Erythroblast (primary cell): ENCODE results near the gene ZNF879.

Experiments used
- GATA1 ChIP-seq: IDR thresholded peaks from 2 replicates; pipeline ENCODE4 v1.6.1; 2011; ENCODE audit warnings: low read depth, mild to moderate bottlenecking, control low read depth, low read length, moderate library complexity
- POLR2A ChIP-seq: IDR thresholded peaks from 2 replicates; pipeline ENCODE4 v1.6.1; 2011; ENCODE audit warnings: mild to moderate bottlenecking, low read length

DNA sequence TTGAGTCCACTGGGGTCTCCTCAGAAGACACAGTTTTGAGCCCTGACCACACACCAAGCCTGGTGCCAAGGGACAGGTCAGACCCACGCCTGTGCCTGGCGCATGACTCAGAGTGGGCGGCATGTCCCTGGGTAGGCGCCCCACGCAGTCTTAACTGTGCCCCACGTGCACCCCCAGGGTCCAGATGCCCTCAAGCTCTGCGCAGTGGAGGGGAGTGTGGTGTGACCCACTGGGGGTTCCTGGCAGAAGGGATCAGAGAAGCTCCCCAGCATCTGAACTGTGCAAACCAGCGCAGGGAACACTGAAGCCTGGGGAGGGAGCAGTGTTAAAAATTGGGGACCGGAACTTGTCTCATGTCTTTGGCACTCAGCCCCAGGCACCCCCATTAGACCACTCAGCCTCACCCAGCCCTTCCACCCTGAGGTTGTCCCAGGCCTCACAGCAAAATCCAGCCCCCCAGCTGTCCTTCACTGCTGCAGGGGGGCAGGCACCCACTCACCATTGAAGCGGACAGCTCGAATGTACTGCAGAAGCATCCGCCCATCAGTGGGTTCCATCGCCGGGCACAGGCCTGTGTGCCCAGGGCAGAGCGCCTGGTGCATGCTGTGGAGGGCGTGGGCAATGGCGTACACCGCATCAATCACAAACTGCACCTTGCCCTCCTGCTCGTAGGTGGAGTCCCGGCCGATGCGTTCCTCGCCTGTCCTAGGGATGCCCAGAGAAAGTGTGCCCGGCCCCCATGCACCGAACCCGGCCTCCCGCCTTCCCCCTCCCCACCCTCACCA, 35.0 kb upstream of the ZNF879 start:
- no peak for TF ChIP-seq POLR2A
- no peak for TF ChIP-seq GATA1
